ENCODE results near the gene TAF1A. TPM values are rescaled to one million over a fixed set of nuclear protein-coding genes. Genes with fewer than 3 reads are reported as not detected.
A peak's percentile ranks its signal among the peaks of the same experiment; 100 is the strongest.

The TAF1A gene
- total and polyA plus RNA-seq, 10 of the 15 experiments (the other 5 are each of a cell fraction or from before 2014, with no cell fraction given), result 7.7 to 17.9 (median 12.0) TPM

DNA sequence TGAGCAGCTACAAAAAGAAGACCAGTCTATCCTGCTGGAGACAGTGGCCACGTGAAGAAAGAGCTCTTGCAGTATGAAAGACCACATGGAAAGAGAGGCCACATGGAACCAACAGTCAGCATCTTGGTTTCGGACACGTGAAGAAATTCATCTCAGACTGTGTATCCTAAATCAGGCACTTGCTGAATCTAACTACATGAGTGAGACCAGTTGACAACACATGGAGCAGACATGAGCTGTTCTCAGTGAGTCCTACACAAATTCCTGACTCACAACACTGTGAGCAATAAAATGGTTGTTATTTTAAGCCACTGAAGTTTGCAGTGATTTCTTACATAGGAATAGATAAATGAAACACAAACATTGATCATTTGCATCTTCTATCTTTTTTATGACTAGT is 2.4 kb upstream of the TAF1A start (continued):
- TF ChIP-seq ETV6 (conservative IDR thresholded peaks at IDR 0.05 in 1 of 2, IDR thresholded peaks at IDR 0.05 in 1 of 2; ENCODE audit: borderline replicate concordance in 1 of 2, low read depth in 1 of 2) (no peak), NR2C2 (IDR thresholded peaks at IDR 0.05; ENCODE audit: borderline replicate concordance, control insufficient read depth, insufficient read length, low read depth) (no peak), TCF7 (IDR thresholded peaks at IDR 0.05; ENCODE audit: borderline replicate concordance) (no peak)
- TF ChIP-seq, protein P1, sequence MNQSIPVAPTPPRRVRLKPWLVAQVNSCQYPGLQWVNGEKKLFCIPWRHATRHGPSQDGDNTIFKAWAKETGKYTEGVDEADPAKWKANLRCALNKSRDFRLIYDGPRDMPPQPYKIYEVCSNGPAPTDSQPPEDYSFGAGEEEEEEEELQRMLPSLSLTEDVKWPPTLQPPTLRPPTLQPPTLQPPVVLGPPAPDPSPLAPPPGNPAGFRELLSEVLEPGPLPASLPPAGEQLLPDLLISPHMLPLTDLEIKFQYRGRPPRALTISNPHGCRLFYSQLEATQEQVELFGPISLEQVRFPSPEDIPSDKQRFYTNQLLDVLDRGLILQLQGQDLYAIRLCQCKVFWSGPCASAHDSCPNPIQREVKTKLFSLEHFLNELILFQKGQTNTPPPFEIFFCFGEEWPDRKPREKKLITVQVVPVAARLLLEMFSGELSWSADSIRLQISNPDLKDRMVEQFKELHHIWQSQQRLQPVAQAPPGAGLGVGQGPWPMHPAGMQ (IDR thresholded peaks at IDR 0.05; ENCODE audit: borderline replicate concordance), result no peak
- TF ChIP-seq, protein P2, sequence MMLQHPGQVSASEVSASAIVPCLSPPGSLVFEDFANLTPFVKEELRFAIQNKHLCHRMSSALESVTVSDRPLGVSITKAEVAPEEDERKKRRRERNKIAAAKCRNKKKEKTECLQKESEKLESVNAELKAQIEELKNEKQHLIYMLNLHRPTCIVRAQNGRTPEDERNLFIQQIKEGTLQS (IDR thresholded peaks at IDR 0.05; ENCODE audit: borderline replicate concordance, extremely low read depth, low read depth, low read length), result no peak
- TF ChIP-seq, protein P3, sequence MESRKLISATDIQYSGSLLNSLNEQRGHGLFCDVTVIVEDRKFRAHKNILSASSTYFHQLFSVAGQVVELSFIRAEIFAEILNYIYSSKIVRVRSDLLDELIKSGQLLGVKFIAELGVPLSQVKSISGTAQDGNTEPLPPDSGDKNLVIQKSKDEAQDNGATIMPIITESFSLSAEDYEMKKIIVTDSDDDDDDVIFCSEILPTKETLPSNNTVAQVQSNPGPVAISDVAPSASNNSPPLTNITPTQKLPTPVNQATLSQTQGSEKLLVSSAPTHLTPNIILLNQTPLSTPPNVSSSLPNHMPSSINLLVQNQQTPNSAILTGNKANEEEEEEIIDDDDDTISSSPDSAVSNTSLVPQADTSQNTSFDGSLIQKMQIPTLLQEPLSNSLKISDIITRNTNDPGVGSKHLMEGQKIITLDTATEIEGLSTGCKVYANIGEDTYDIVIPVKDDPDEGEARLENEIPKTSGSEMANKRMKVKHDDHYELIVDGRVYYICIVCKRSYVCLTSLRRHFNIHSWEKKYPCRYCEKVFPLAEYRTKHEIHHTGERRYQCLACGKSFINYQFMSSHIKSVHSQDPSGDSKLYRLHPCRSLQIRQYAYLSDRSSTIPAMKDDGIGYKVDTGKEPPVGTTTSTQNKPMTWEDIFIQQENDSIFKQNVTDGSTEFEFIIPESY (IDR thresholded peaks at IDR 0.05), result no peak

DNA sequence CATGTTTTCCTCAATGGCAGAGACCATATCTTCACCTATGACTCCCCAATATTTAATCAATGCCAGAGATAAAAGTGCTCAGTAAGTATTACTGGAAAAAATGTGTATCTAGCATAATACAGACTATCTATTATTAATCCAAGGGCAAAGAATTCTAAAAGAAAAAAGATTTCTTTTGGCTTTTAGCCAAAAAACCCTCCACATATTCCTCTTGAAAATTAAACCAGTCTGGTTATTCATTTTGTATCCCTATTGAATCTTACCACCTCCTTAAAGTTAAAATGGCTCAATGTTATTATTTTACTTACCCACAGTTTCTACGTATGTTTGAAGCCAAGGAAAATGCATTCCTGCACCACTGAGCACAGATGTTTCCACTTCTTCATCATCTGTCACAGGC is 1.6 kb downstream of the TAF1A start:
- no peaks in the 10 kb centered on the region for H3K27me3 ChIP-seq (replicated peaks in 1 of 2; ENCODE audit: control insufficient read depth in 2 of 2, insufficient read depth in 2 of 2, low read length in 1 of 2)
- DNase-seq (ENCODE audit: low read depth, low spot score) (no peak), FAIRE-seq (no peak), ATAC-seq (no peak)
- H3K27ac ChIP-seq (ENCODE audit: control insufficient read depth, insufficient read depth), result no peak overlapping the region
- H3K4me2 ChIP-seq (ENCODE audit: control insufficient read depth, insufficient read depth), result peak overlapping the region; percentile 49
- no peak overlapping the region for H2AFZ ChIP-seq (ENCODE audit: control insufficient read depth, low read depth, low read length)
- BruUV-seq (replicated peaks), result no TSS peak
- H3K36me3 ChIP-seq (ENCODE audit: control insufficient read depth in 2 of 2, insufficient read depth in 2 of 2, low read length in 1 of 2), result no peaks in the 10 kb centered on the region
- no peaks in the 10 kb centered on the region for H4K20me1 ChIP-seq (ENCODE audit: control insufficient read depth, insufficient read depth)
- RAD21 ChIA-PET (ENCODE audit: unreplicated experiment), result no interaction called here
- in situ Hi-C loops (cut with MboI) (no loop called here), intact Hi-C loops (cut with micrococcal nuclease; ENCODE audit: unreplicated experiment) (loop anchor here (10.0 kb wide), 1 partner anchor 127 kb away; the partner anchor contains the start of genes AIDA and BROX)
- no peaks in the 10 kb centered on the region for H3K9me3 ChIP-seq (replicated peaks; ENCODE audit: control insufficient read depth, insufficient read depth, low read length)
- SMC1A ChIA-PET (ENCODE audit: uncharacterized antibody, unreplicated experiment), result interaction anchor here (1.2 kb wide), 1 partner anchor 31 kb away, joined by 3 read pairs; no protein-coding TSS in a partner anchor
- no peak overlapping the region for H3K9ac ChIP-seq (ENCODE audit: control insufficient read depth, insufficient read depth, low read length)
- peak overlapping the region; percentile 78; the same call in 1 of the 2 replicates for H3K4me3 ChIP-seq
- CTCF ChIA-PET, result no interaction called here
- POLR2A ChIA-PET, result no interaction called here
- H3K4me1 ChIP-seq (ENCODE audit: control insufficient read depth, insufficient read depth, low read length), result peaks cover 12% of the 10 kb centered on the region
- H3K79me2 ChIP-seq (ENCODE audit: control insufficient read depth, insufficient read depth, low read length), result peaks cover 18% of the 10 kb centered on the region
- 100% methylated on average over 1 of the region's 1 CpG for WGBS (ENCODE audit: insufficient coverage, insufficient replicate concordance, low lambda C conversion rate, missing lambda C conversion rate)
- TF ChIP-seq, protein P4, sequence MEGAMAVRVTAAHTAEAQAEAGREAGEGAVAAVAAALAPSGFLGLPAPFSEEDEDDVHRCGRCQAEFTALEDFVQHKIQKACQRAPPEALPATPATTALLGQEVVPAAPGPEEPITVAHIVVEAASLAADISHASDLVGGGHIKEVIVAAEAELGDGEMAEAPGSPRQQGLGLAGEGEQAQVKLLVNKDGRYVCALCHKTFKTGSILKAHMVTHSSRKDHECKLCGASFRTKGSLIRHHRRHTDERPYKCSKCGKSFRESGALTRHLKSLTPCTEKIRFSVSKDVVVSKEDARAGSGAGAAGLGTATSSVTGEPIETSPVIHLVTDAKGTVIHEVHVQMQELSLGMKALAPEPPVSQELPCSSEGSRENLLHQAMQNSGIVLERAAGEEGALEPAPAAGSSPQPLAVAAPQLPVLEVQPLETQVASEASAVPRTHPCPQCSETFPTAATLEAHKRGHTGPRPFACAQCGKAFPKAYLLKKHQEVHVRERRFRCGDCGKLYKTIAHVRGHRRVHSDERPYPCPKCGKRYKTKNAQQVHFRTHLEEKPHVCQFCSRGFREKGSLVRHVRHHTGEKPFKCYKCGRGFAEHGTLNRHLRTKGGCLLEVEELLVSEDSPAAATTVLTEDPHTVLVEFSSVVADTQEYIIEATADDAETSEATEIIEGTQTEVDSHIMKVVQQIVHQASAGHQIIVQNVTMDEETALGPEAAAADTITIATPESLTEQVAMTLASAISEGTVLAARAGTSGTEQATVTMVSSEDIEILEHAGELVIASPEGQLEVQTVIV (IDR thresholded peaks at IDR 0.05; ENCODE audit: borderline replicate concordance, partially characterized antibody), result no peak
- TF ChIP-seq ASH2L (IDR thresholded peaks at IDR 0.05; ENCODE audit: borderline replicate concordance, low read depth) (no peak), HDAC2 (IDR thresholded peaks at IDR 0.05) (no peak)
- TF ChIP-seq, protein P5, sequence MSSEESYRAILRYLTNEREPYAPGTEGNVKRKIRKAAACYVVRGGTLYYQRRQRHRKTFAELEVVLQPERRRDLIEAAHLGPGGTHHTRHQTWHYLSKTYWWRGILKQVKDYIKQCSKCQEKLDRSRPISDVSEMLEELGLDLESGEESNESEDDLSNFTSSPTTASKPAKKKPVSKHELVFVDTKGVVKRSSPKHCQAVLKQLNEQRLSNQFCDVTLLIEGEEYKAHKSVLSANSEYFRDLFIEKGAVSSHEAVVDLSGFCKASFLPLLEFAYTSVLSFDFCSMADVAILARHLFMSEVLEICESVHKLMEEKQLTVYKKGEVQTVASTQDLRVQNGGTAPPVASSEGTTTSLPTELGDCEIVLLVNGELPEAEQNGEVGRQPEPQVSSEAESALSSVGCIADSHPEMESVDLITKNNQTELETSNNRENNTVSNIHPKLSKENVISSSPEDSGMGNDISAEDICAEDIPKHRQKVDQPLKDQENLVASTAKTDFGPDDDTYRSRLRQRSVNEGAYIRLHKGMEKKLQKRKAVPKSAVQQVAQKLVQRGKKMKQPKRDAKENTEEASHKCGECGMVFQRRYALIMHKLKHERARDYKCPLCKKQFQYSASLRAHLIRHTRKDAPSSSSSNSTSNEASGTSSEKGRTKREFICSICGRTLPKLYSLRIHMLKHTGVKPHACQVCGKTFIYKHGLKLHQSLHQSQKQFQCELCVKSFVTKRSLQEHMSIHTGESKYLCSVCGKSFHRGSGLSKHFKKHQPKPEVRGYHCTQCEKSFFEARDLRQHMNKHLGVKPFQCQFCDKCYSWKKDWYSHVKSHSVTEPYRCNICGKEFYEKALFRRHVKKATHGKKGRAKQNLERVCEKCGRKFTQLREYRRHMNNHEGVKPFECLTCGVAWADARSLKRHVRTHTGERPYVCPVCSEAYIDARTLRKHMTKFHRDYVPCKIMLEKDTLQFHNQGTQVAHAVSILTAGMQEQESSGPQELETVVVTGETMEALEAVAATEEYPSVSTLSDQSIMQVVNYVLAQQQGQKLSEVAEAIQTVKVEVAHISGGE (CRISPR knock-in tag; IDR thresholded peaks at IDR 0.05), result no peak
- TF ChIP-seq, protein P6, sequence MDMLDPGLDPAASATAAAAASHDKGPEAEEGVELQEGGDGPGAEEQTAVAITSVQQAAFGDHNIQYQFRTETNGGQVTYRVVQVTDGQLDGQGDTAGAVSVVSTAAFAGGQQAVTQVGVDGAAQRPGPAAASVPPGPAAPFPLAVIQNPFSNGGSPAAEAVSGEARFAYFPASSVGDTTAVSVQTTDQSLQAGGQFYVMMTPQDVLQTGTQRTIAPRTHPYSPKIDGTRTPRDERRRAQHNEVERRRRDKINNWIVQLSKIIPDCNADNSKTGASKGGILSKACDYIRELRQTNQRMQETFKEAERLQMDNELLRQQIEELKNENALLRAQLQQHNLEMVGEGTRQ (IDR thresholded peaks at IDR 0.05; ENCODE audit: borderline replicate concordance, low read depth, low read length), result no peak

Measured in GM12878 (cell line).